H9 (cell line): ENCODE measurements around the gene DACH1. TPM values are rescaled to one million over a fixed set of nuclear protein-coding genes. Genes with fewer than 3 reads are reported as not detected.

Experiments used
- DNase-seq: peaks from one replicate; pipeline ENCODE4 v3.0.0-alpha.2; 2017
- H2AFZ ChIP-seq: one replicate; pipeline ENCODE4 v1.6.1; 2013; ENCODE audit warnings: mild to moderate bottlenecking, low read length, control low read depth, moderate library complexity
- H2AK5ac ChIP-seq: 2 replicates; pipeline ENCODE4 v1.6.1; 2013; ENCODE audit warnings: low read length, control low read depth, mixed read lengths; ENCODE audit not compliant: insufficient read length
- H2BK120ac ChIP-seq: one replicate; pipeline ENCODE4 v1.6.1; 2013; ENCODE audit warnings: low read depth, mild to moderate bottlenecking, low read length, control low read depth, inconsistent platforms; ENCODE audit not compliant: poor library complexity, severe bottlenecking
- H2BK12ac ChIP-seq: 2 replicates; pipeline ENCODE4 v1.6.1; 2013; ENCODE audit warnings: low read length, control low read depth, mixed read lengths, low read depth; ENCODE audit not compliant: insufficient read length
- H2BK15ac ChIP-seq: 2 replicates; pipeline ENCODE4 v1.6.1; 2013; ENCODE audit warnings: low read depth, low read length, control low read depth
- H2BK20ac ChIP-seq: one replicate; pipeline ENCODE4 v1.6.1; 2013; ENCODE audit warnings: low read depth, mild to moderate bottlenecking, low read length, control low read depth, inconsistent platforms; ENCODE audit not compliant: poor library complexity, severe bottlenecking
- H2BK5ac ChIP-seq: 2 replicates; pipeline ENCODE4 v1.6.1; 2013; ENCODE audit warnings: low read length, control low read depth, mixed read lengths; ENCODE audit not compliant: insufficient read length
- H3K14ac ChIP-seq: 2 replicates; pipeline ENCODE4 v1.6.1; 2013; ENCODE audit warnings: low read length, control low read depth; ENCODE audit not compliant: insufficient read depth
- H3K18ac ChIP-seq: 2 replicates; pipeline ENCODE4 v1.6.1; 2013; ENCODE audit warnings: low read depth, mild to moderate bottlenecking, mixed read lengths, low read length, control low read depth; ENCODE audit not compliant: insufficient read length
- H3K23ac ChIP-seq: 2 replicates; pipeline ENCODE4 v1.6.1; 2013; ENCODE audit warnings: low read length, control low read depth, mixed read lengths, low read depth; ENCODE audit not compliant: insufficient read length
- H3K23me2 ChIP-seq: 2 replicates; pipeline ENCODE4 v1.6.1; 2013; ENCODE audit warnings: low read depth, mild to moderate bottlenecking, mixed read lengths, low read length, control low read depth; ENCODE audit not compliant: insufficient read length, poor library complexity, severe bottlenecking
- H3K27ac ChIP-seq: 2 replicates; pipeline ENCODE4 v1.5.1; 2013; ENCODE audit warnings: low read length, control low read depth, mixed read lengths, low read depth; ENCODE audit not compliant: insufficient read length
- H3K27me3 ChIP-seq: 2 replicates; pipeline ENCODE4 v1.6.1; 2013; ENCODE audit warnings: low read length, control low read depth, inconsistent platforms; ENCODE audit not compliant: insufficient read depth
- H3K4ac ChIP-seq: 2 replicates; pipeline ENCODE4 v1.6.1; 2013; ENCODE audit warnings: low read depth, mild to moderate bottlenecking, control low read depth, inconsistent platforms, low read length, moderate library complexity
- H3K4me1 ChIP-seq: 2 replicates; pipeline ENCODE4 v1.6.1; 2013; ENCODE audit warnings: low read length, control low read depth, inconsistent platforms; ENCODE audit not compliant: insufficient read depth
- H3K4me2 ChIP-seq: 2 replicates; pipeline ENCODE4 v1.6.1; 2013; ENCODE audit warnings: low read length, control low read depth, mixed read lengths; ENCODE audit not compliant: insufficient read length, insufficient read depth
- H3K56ac ChIP-seq: 2 replicates; pipeline ENCODE4 v1.6.1; 2013; ENCODE audit warnings: low read depth, mild to moderate bottlenecking, mixed read lengths, low read length, control low read depth; ENCODE audit not compliant: insufficient read length
- H3K79me1 ChIP-seq: 2 replicates; pipeline ENCODE4 v1.6.1; 2013; ENCODE audit warnings: low read depth, mild to moderate bottlenecking, moderate library complexity, low read length, control low read depth, inconsistent platforms; ENCODE audit not compliant: insufficient read depth, poor library complexity, severe bottlenecking
- H3K79me2 ChIP-seq: 2 replicates; pipeline ENCODE4 v1.6.1; 2013; ENCODE audit warnings: low read length, control low read depth, inconsistent platforms; ENCODE audit not compliant: insufficient read depth
- H3K9ac ChIP-seq: 2 replicates; pipeline ENCODE4 v1.6.1; 2013; ENCODE audit warnings: low read length, control low read depth, mixed read lengths; ENCODE audit not compliant: insufficient read length; ENCODE audit errors: extremely low read depth
- H3K9me3 ChIP-seq: one replicate; pipeline ENCODE4 v1.6.1; 2013; ENCODE audit warnings: low read depth, low read length, inconsistent platforms; ENCODE audit not compliant: control insufficient read depth
- H3T11ph ChIP-seq: one replicate; pipeline ENCODE4 v1.6.1; 2013; ENCODE audit warnings: mild to moderate bottlenecking, low read length, control low read depth, inconsistent platforms
- H4K20me1 ChIP-seq: one replicate; pipeline ENCODE4 v1.6.1; 2013; ENCODE audit not compliant: control insufficient read depth, insufficient read length, insufficient read depth
- H4K5ac ChIP-seq: 2 replicates; pipeline ENCODE4 v1.6.1; 2013; ENCODE audit warnings: low read depth, mild to moderate bottlenecking, mixed read lengths, low read length, control low read depth; ENCODE audit not compliant: insufficient read length
- H4K8ac ChIP-seq: replicated peaks from 2 replicates; pipeline ENCODE4 v1.6.1; 2013; ENCODE audit warnings: low read length, control low read depth, mixed read lengths, low read depth; ENCODE audit not compliant: insufficient read length
- H4K91ac ChIP-seq: 2 replicates; pipeline ENCODE4 v1.6.1; 2013; ENCODE audit warnings: low read depth, mild to moderate bottlenecking, moderate library complexity, mixed read lengths, low read length, control low read depth; ENCODE audit not compliant: insufficient read length
- H3K27ac Mint-ChIP-seq, 3 experiments: 2 replicates in 2 of 3; 3 replicates in 1 of 3; pipeline ENCODE4 v1.8.0; 2020 to 2021; ENCODE audit warnings: mixed read lengths in 3 of 3, mild to moderate bottlenecking in 1 of 3, moderate library complexity in 1 of 3
- H3K27me3 Mint-ChIP-seq: 2 replicates; pipeline ENCODE4 v1.8.0; 2021; ENCODE audit warnings: low read depth, mild to moderate bottlenecking, moderate library complexity, mixed read lengths
- H3K36me3 Mint-ChIP-seq, 3 experiments: 2 replicates in 2 of 3; 3 replicates in 1 of 3; pipeline ENCODE4 v1.8.0; 2020 to 2021; ENCODE audit warnings: low read depth in 3 of 3, mixed read lengths in 3 of 3; ENCODE audit not compliant: insufficient read depth in 1 of 3
- H3K4me1 Mint-ChIP-seq, 2 experiments: 2 replicates each; pipeline ENCODE4 v1.8.0; 2020; ENCODE audit warnings: mixed read lengths in 2 of 2
- H3K4me3 Mint-ChIP-seq, 2 experiments: 2 replicates in 1 of 2; 3 replicates in 1 of 2; pipeline ENCODE4 v1.8.0; 2020 to 2021; ENCODE audit warnings: mild to moderate bottlenecking in 2 of 2, mixed read lengths in 2 of 2, moderate library complexity in 1 of 2
- H3K9me3 Mint-ChIP-seq, 2 experiments: 2 replicates in 1 of 2; 3 replicates in 1 of 2; pipeline ENCODE4 v1.8.0; 2020; ENCODE audit warnings: mild to moderate bottlenecking in 2 of 2, mixed read lengths in 2 of 2, moderate library complexity in 1 of 2
- WGBS: extraction: QIAGEN DNeasy Blood & Tissue Kit; methylation state at CpG from one replicate; pipeline ENCODE4 v1.1.7; 2013; ENCODE audit warnings: missing lambda C conversion rate, low lambda C conversion rate, mixed read lengths; ENCODE audit not compliant: insufficient read length; ENCODE audit errors: extremely low coverage; 5-methylcytosine and 5-hydroxymethylcytosine counted together
- total RNA-seq: library from RNA; stranded (reverse); gene quantifications from 2 replicates; pipeline ENCODE4 v1.2.1, GENCODE V29; 2021
- TF ChIP-seq, protein P1 (sequence below): fragments of 200-600 bp; sonication (generic); conservative IDR thresholded peaks from 3 replicates; pipeline ENCODE4 v1.8.0; 2021; ENCODE audit warnings: antibody characterized with exemption, mild to moderate bottlenecking

DACH1 gene
- total RNA-seq, 1 experiment from 2014 or later: not detected

DNA sequence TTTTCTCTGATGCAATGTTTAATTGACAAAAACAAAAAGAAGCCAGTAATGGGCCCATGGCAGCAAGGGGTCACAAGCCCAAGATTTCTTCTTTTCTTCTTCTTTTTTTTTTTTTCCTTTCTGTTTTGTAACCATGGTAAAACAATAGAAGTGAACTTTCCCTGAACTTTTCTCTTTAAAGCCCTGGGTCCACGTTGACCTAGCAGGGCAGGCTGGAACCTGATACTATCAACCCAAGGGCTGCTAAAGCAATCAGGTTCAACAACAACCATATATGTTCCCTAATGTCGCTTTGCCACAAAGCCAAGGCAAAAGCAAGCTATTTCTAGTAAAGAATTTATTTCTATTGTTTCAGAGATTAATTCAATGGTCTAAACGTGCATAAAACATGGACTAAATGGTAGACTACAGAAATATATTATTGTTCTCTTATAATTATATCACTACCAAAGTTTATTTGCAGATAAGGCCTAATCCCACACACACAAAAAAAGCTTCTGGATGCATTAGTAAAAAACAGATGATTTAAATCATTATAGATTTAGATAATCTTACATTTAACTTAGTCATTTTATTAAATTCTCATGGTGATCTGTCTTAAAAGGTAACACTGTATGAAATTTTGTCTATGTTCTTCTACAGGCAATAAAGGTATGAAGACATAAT is 153.9 kb downstream of the DACH1 start:
- no peaks in the 10 kb centered on the region for H3K23me2 ChIP-seq
- peak overlapping the region in 1 of 3 experiments; percentile 48; a peak in 1 of 7 replicates for H3K27ac Mint-ChIP-seq
- no peak overlapping the region for H2BK5ac ChIP-seq
- peaks cover 2 to 3% of the 10 kb centered on the region in 2 experiments; a peak in 1 of 4 replicates for H3K4me1 Mint-ChIP-seq
- H4K20me1 ChIP-seq: no peaks in the 10 kb centered on the region
- H3K27me3 Mint-ChIP-seq: no peaks in the 10 kb centered on the region
- H3K9me3 Mint-ChIP-seq: no peaks in the 10 kb centered on the region
- H3K23ac ChIP-seq: no peak overlapping the region
- H3K18ac ChIP-seq: no peak overlapping the region
- H3K27ac ChIP-seq: no peak overlapping the region
- H4K8ac ChIP-seq: no peak overlapping the region
- H2AFZ ChIP-seq: no peak overlapping the region
- H4K5ac ChIP-seq: no peak overlapping the region
- H3K4me2 ChIP-seq: no peak overlapping the region
- no peak overlapping the region for H3K4me3 Mint-ChIP-seq
- no peaks in the 10 kb centered on the region for H3K4me1 ChIP-seq
- no peak overlapping the region for H4K91ac ChIP-seq
- no peak overlapping the region for H2BK20ac ChIP-seq
- H3K4ac ChIP-seq: no peak overlapping the region
- no peak overlapping the region for H2BK12ac ChIP-seq
- H3K79me1 ChIP-seq: no peaks in the 10 kb centered on the region
- H3K9ac ChIP-seq: no peak overlapping the region
- no peaks in the 10 kb centered on the region for H3K79me2 ChIP-seq
- no peak overlapping the region for H3K56ac ChIP-seq
- H3K9me3 ChIP-seq: no peaks in the 10 kb centered on the region
- DNase-seq: no peak
- TF ChIP-seq, protein P1, sequence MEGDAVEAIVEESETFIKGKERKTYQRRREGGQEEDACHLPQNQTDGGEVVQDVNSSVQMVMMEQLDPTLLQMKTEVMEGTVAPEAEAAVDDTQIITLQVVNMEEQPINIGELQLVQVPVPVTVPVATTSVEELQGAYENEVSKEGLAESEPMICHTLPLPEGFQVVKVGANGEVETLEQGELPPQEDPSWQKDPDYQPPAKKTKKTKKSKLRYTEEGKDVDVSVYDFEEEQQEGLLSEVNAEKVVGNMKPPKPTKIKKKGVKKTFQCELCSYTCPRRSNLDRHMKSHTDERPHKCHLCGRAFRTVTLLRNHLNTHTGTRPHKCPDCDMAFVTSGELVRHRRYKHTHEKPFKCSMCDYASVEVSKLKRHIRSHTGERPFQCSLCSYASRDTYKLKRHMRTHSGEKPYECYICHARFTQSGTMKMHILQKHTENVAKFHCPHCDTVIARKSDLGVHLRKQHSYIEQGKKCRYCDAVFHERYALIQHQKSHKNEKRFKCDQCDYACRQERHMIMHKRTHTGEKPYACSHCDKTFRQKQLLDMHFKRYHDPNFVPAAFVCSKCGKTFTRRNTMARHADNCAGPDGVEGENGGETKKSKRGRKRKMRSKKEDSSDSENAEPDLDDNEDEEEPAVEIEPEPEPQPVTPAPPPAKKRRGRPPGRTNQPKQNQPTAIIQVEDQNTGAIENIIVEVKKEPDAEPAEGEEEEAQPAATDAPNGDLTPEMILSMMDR: no peak
- H2BK120ac ChIP-seq: no peak overlapping the region
- no peak overlapping the region for H3K14ac ChIP-seq
- no peaks in the 10 kb centered on the region for H3K36me3 Mint-ChIP-seq
- no peak overlapping the region for H2BK15ac ChIP-seq
- H3T11ph ChIP-seq: no peak overlapping the region
- H2AK5ac ChIP-seq: no peak overlapping the region
- no CpG with 5 or more reads among the region's 3 CpGs for WGBS
- no peaks in the 10 kb centered on the region for H3K27me3 ChIP-seq
